Stimulated activated memory B cell treated with anti-CD40 and anti-IgM and Interleukin-4, amounts not matched to agents 10 μg/mL and 1 μg/mL and 100 μg/mL, for 72 hours (primary cell): ENCODE measurements around the gene TRERF1.

Source experiments
- ATAC-seq: fragments of 150-1000 bp; cut with Tn5 transposase; 2 replicates; pipeline ENCODE4 v1.10.0; 2021
- H3K27ac Mint-ChIP-seq: one replicate; pipeline ENCODE4 v1.8.0; 2022; ENCODE audit warnings: mild to moderate bottlenecking, mixed read lengths
- H3K27me3 Mint-ChIP-seq: one replicate; pipeline ENCODE4 v1.8.0; 2022; ENCODE audit warnings: mixed read lengths
- H3K36me3 Mint-ChIP-seq: one replicate; pipeline ENCODE4 v1.8.0; 2022; ENCODE audit warnings: mixed read lengths
- H3K4me1 Mint-ChIP-seq: one replicate; pipeline ENCODE4 v1.8.0; 2022; ENCODE audit warnings: mixed read lengths
- H3K4me3 Mint-ChIP-seq: one replicate; pipeline ENCODE4 v1.8.0; 2022; ENCODE audit warnings: mild to moderate bottlenecking, moderate library complexity, mixed read lengths
- H3K9me3 Mint-ChIP-seq: one replicate; pipeline ENCODE4 v1.8.0; 2022; ENCODE audit warnings: mixed read lengths

Gene TRERF1

DNA sequence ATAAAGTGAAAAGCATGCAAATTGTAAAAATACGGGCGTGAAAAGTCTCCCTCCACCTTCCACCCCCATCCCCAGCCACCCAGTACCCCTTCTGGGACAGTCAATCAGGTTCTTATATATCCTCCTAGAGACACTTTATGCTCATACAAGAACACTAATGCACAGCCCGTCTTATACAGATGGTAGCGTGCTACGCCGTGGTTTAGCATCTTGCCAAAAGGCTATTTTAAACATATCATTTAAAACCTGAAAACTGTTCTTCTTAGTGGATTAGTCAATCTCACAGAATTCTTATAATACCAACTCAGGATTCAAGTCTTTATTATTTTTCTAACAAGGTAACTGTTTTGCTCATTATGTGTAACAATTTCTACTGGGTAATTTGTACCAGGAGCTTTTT, 176.8 kb downstream of the TRERF1 start:
- no peaks in the 10 kb centered on the region for H3K36me3 Mint-ChIP-seq
- peaks cover 17% of the 10 kb centered on the region for H3K4me1 Mint-ChIP-seq
- no peak overlapping the region for H3K4me3 Mint-ChIP-seq
- no peaks in the 10 kb centered on the region for H3K27me3 Mint-ChIP-seq
- no peak for ATAC-seq
- no peak overlapping the region for H3K27ac Mint-ChIP-seq
- no peaks in the 10 kb centered on the region for H3K9me3 Mint-ChIP-seq

DNA sequence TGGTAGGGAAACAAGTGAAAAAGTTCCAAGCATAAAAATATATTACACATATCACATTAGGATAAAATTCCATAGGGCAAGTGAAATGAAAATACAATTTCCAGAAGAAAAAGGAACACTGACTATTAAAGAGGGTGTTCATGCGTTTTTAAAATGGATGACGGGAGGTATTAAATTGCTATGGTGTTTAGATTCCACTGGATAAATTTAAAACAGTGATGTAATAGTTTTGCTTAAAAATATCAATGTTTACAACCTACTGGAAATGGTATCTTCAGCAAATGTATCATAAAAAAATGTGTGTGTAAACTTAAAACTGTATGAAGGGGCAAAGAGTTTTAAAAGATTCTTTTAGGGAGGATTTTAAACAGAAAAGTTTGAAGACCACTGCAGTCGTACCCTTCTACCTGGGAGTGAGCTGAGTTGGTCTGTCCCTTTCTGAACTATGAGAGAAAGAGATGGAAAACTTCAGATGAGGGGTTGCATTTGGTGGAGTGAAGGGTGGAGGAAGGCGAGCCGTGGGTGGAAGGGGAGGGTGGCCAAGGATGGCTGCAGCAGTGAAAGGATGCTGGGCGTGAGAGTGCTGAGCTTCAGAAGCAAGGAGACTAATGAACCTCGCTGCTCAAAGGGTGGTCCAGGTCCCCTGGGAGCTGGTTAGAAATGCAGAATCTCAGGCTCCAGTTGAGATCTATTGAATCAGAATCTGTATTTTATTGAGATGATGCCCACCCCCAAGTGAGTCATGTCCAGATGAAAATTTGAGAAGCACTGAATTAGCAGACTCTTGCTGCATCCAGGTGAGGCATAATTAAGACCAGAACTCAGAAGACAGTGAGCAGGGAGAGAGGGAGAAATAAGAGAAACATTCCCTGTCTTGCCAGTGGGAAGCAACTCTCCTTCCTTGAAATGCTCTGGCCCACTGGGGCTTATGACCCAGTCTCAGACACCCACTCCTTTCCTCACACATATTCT, 179.6 kb downstream of the TRERF1 start:
- no peak overlapping the region for H3K27ac Mint-ChIP-seq
- no peaks in the 10 kb centered on the region for H3K27me3 Mint-ChIP-seq

DNA sequence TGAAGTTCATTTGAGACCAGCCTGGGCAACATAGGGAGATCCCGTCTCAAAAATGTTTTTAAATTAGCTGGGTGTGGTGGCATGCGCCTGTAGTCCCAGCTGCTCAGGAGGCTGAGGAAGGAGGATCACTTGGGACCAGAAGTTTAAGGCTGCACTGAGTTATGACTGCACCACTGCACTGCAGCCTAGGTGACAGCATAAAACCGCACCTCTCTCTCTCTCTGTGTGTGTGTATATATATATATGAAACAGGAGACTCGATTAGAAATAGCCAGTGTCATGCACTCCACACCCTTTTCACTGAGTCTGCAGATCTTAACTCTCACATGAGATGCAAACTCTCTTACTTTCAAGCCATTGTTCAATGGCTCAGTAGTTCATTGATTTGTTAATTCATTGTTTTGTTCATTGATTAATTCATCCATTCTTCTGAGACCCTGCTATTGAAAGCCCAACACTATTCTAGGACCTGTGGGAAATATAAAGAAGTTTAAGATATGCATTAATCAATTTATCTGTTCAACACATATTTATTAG, 181.7 kb downstream of the TRERF1 start:
- H3K4me1 Mint-ChIP-seq: peaks cover 21% of the 10 kb centered on the region
- peaks cover 5% of the 10 kb centered on the region for H3K36me3 Mint-ChIP-seq
- no peaks in the 10 kb centered on the region for H3K9me3 Mint-ChIP-seq
- H3K27me3 Mint-ChIP-seq: no peaks in the 10 kb centered on the region
- peak; percentile 42 for ATAC-seq
- H3K4me3 Mint-ChIP-seq: no peak overlapping the region
- H3K27ac Mint-ChIP-seq: peak overlapping the region; percentile 13

More for the DNA sequence above, 179.6 kb downstream of the TRERF1 start:
- Mint-ChIP-seq H3K9me3 (no peaks in the 10 kb centered on the region), H3K36me3 (peaks cover 5% of the 10 kb centered on the region), H3K4me3 (no peak overlapping the region), H3K4me1 (peaks cover 21% of the 10 kb centered on the region)
- no peak for ATAC-seq

DNA sequence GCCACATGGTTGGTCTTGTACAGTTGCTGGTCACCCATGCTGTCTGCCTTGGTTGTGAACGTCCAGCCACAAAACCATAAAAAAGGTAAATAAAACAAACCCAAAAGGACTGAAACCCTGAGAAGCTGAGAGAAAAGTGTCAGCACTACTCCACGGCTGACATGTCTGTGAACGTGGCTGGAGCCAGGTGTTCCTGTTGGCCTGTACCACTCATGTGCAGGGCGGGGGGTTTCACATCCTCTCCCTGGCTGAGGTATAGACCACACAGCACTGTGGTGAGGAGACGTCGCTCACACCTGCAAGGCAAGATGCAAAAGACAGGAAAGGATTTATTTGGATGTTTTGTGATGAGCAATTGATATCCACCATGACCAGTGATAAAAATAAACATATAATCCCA, 182.2 kb downstream of the TRERF1 start:
- Mint-ChIP-seq H3K27me3 (no peaks in the 10 kb centered on the region), H3K9me3 (no peaks in the 10 kb centered on the region), H3K27ac (peak overlapping the region; percentile 13), H3K4me1 (peaks cover 21% of the 10 kb centered on the region), H3K4me3 (no peak overlapping the region), H3K36me3 (peaks cover 5% of the 10 kb centered on the region)
- peak; percentile 96 for ATAC-seq

DNA sequence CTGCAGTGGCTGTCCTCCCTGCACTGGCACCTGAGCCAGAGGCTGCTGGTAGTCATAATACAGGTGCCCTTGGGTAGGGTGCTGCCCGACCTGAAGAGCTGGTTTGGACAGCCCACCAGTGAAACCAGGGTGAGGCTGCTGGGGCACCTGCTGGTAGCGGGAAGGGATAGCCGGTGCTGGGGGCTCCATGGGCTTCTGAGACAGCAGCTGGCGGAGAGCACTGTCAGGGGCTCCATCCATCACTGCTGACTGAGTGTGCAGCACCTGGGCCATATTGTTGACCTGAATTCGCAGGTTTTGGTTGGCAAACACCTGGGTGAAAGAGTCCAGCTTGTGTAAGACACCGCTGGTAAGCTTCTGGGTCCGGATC, 182.9 kb downstream of the TRERF1 start:
- no peaks in the 10 kb centered on the region for H3K27me3 Mint-ChIP-seq
- H3K9me3 Mint-ChIP-seq: no peaks in the 10 kb centered on the region
- H3K36me3 Mint-ChIP-seq: peaks cover 5% of the 10 kb centered on the region
- H3K4me3 Mint-ChIP-seq: no peak overlapping the region
- peaks cover 21% of the 10 kb centered on the region for H3K4me1 Mint-ChIP-seq
- H3K27ac Mint-ChIP-seq: peak overlapping the region; percentile 35
- no peak for ATAC-seq

DNA sequence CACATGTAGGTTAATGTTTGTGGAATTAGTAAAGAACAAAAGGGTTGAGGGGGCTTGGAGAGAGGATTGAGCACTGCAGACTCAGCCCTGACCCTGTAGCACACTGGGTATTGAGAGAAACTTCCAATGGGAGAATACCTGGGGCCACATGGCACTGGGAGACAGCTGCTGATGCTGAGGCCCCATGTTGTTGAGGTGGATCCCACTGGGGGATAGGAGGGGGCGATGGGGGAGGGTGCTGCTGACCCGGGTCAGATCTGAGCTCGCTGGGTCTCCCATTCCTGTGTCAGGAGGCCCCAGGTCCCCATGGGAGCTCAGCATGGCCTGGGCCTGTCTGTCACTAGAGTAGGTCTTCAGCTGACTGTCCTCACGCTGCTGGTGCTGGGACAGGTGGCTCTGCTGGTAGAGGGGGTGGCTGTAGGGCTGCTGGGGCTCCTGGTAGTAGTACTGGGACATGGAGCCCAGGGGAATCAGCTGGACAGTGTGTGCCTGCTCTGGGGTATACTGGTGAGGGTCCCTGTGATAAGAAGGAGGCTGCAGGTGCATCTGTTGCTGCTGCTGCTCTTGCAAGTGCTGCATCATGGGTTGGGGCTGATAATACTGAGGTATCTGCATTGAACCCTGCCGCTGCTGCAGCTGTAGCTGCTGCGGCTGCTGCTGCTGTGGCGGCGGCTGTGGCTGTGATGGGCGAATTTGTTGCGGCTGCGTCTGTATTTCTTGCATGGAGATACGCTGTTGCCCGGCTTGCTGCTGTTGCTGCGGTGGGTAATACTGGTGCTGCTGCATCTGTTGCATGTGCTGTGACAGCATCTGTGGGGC, 183.5 kb downstream of the TRERF1 start:
- Mint-ChIP-seq H3K9me3 (no peaks in the 10 kb centered on the region), H3K36me3 (peaks cover 5% of the 10 kb centered on the region), H3K4me1 (peaks cover 21% of the 10 kb centered on the region), H3K27me3 (no peaks in the 10 kb centered on the region), H3K27ac (peak overlapping the region; percentile 35), H3K4me3 (no peak overlapping the region)
- no peak for ATAC-seq

DNA sequence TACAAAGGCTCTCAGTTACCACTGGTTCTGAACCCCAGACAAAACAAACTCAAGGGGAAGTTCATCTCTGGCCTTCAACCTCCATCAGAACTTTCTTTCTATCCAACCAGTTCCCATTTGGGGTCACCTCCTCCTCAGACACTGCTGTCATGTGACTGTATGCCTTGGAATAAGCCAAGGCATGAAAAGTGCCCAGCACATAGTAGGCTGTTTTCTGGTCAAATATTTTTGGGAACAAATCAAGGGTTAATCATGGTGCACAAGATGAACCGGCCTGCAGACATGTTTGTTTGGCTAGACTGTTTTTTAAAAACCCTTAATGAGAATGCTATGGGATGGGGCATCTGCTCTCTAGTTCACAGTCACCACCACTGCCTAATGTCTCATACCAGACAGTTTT, 185.2 kb downstream of the TRERF1 start:
- H3K27ac Mint-ChIP-seq: no peak overlapping the region
- peaks cover 29% of the 10 kb centered on the region for H3K4me1 Mint-ChIP-seq
- no peaks in the 10 kb centered on the region for H3K27me3 Mint-ChIP-seq
- no peaks in the 10 kb centered on the region for H3K9me3 Mint-ChIP-seq
- ATAC-seq: no peak
- no peak overlapping the region for H3K4me3 Mint-ChIP-seq
- H3K36me3 Mint-ChIP-seq: peaks cover 16% of the 10 kb centered on the region

DNA sequence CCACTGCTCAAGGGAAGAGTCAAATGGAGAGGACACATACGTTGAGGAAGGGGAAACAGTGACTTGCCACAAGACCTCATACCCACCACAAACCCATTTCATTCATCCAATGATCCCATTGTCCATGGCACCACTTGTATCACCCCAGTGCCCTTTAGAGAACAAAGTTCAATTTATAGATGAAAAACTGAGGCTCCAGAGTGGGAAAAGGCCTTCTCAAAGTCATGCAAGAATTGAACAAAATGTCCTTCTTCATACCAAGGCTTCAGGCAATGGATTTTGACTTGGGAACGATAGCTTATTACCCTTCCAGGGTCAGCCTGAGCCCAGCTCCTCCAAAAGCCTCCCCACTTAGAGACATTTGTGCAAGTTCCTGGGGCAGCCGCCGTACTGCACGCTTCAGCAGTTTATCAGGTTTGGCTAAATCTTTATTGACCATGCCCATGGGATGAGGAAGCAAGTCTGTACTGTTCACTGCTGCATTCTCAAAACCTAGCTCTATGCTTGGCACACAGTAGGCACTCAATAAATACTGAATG, 186.8 kb downstream of the TRERF1 start:
- peaks cover 16% of the 10 kb centered on the region for H3K36me3 Mint-ChIP-seq
- no peak overlapping the region for H3K27ac Mint-ChIP-seq
- H3K4me3 Mint-ChIP-seq: no peak overlapping the region
- H3K27me3 Mint-ChIP-seq: no peaks in the 10 kb centered on the region
- ATAC-seq: no peak
- no peaks in the 10 kb centered on the region for H3K9me3 Mint-ChIP-seq
- peaks cover 24% of the 10 kb centered on the region for H3K4me1 Mint-ChIP-seq

DNA sequence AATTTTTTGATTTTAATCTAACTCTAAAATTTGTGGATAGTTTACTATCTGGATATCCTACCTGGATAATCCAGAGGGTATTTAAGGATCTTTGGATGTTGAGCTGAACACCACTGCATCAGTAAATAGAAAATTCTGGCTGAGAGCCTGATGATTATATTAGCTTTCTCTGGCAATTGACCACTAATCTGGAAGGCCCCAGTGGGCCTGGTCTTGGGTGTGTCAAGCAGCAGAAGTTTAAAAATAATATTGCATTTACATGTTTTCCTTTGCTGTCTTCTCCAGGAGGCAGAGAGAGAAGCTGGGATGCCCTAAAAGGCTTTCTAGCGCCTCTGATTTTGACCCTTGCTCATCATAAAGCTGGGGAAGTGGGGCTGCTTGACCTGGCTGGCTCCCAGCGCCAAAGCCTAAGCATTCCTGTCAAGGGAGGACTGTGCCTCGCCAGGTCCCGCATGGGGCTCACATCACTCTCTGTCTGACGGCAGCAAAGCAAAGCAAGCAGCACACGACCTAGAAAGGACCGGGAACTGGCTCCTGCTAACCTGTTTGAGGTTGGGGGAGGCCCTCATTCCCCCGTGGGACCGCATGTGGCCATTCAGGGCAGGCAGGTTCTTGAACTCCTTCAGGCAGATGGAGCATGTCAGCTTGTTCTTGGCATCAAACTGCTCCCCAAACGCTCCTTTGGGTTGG, 187.4 kb downstream of the TRERF1 start:
- ATAC-seq: no peak
- peaks cover 16% of the 10 kb centered on the region for H3K36me3 Mint-ChIP-seq
- H3K27me3 Mint-ChIP-seq: no peaks in the 10 kb centered on the region
- H3K9me3 Mint-ChIP-seq: no peaks in the 10 kb centered on the region
- no peak overlapping the region for H3K27ac Mint-ChIP-seq
- H3K4me3 Mint-ChIP-seq: no peak overlapping the region
- H3K4me1 Mint-ChIP-seq: peaks cover 18% of the 10 kb centered on the region

DNA sequence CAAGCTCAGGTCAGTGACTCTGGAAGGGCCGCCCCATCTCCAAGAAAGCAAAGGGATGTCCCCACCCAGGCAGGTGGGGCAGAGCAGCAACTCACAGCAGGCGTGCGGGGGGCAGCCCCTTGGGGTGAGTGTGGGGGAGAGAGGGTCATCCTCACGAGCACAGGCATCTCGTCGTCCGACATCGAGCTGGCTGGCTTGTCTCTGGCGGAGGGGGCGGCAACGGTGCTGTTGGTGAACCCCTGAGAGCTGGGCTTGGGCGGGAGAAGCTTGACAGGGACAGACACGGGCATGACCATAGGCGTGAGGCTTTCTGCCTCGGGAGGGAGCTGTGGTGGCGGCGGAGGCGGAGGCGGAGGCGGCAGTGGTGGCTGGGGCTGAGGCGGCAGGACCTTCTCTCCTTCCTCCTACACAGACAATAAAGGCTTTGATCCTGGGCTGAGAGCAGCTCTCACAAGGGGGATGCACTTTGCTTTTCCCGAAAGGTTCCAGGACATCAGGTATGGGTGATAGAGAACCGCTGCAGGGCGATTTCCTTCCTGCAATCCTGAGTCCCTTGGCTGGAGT, 188.5 kb downstream of the TRERF1 start:
- H3K4me1 Mint-ChIP-seq: peaks cover 8% of the 10 kb centered on the region
- peaks cover 16% of the 10 kb centered on the region for H3K36me3 Mint-ChIP-seq
- no peaks in the 10 kb centered on the region for H3K9me3 Mint-ChIP-seq
- H3K27ac Mint-ChIP-seq: peak overlapping the region; percentile 22
- no peaks in the 10 kb centered on the region for H3K27me3 Mint-ChIP-seq
- no peak for ATAC-seq
- H3K4me3 Mint-ChIP-seq: no peak overlapping the region

DNA sequence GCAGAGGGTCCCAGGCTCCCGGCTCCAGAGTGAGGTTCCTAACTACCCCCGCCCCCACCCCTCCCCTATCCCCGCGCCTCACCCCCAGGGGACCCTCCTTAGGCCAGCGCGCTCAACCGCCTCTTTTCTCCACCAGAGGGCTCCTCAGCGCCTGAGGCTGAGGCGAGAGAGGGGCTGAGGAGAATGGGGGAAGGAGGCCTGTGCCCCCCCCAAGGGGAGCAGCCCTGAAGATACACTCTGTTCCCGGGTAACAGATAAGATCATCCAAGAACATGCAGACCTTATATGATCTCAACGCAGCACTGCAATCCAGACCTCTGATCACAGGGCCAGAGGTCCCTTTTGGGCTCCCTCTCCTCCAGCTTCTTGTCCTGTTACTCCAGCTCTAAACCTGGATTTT, 190.8 kb downstream of the TRERF1 start:
- H3K4me1 Mint-ChIP-seq: peaks cover 8% of the 10 kb centered on the region
- H3K9me3 Mint-ChIP-seq: no peaks in the 10 kb centered on the region
- H3K4me3 Mint-ChIP-seq: no peak overlapping the region
- no peak overlapping the region for H3K27ac Mint-ChIP-seq
- H3K27me3 Mint-ChIP-seq: no peaks in the 10 kb centered on the region
- peaks cover 23% of the 10 kb centered on the region for H3K36me3 Mint-ChIP-seq
- ATAC-seq: peak; percentile 44

DNA sequence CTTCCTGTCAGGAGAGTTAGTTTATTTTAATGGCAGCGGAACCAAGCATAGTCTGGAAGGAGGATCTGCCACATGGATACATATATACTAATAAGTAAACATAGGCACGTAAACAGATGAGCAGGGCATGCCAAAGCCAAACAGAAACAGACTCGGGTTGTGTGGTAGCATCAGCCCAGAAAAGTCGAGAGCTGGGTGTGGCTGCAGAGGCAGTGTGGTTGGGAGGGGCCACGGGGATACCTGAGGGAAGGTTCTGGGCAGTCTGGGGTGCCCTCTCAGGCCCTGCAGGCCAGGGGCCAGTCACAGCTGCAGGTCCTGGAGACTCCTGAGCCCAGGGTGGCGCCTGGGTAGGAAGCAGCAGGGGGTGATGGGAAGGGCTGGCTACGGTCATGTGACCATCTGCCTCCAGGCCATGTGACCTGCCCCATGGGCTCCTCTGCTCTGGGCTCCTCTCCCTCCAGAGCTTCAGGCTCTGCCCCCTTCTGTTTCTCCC, 191.3 kb downstream of the TRERF1 start:
- H3K4me3 Mint-ChIP-seq: no peak overlapping the region
- ATAC-seq: peak; percentile 10
- H3K27me3 Mint-ChIP-seq: no peaks in the 10 kb centered on the region
- H3K9me3 Mint-ChIP-seq: no peaks in the 10 kb centered on the region
- H3K4me1 Mint-ChIP-seq: peaks cover 8% of the 10 kb centered on the region
- H3K27ac Mint-ChIP-seq: no peak overlapping the region
- H3K36me3 Mint-ChIP-seq: peaks cover 23% of the 10 kb centered on the region

DNA sequence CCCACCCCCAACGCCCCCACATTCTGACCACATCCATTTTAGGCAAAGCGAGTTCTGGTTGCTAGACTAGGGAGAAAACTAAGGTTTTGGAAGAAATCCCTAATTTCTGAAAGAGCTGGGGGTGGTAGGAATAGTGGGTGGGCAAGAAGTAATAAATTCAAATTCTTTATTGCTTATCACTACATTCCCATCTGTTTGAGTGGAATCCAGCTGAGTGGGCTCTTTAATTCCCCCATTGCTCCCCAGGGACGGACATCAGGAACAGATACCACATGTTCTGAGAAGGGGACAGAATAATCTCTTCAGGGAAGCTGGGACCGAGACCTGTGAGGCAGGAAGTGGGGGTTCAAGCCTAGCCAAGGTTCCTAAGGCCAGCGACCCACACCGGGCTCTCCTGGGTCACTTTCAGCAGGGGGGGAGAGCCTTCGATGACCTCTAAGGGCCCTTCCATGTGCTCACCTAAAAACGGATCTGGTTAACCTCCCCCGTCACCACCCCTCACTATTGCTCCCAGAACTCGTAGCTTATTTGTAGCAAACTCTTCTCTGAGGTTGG, 191.8 kb downstream of the TRERF1 start:
- Mint-ChIP-seq H3K27me3 (no peaks in the 10 kb centered on the region), H3K36me3 (peaks cover 23% of the 10 kb centered on the region), H3K4me1 (peaks cover 8% of the 10 kb centered on the region), H3K4me3 (no peak overlapping the region), H3K9me3 (no peaks in the 10 kb centered on the region), H3K27ac (no peak overlapping the region)
- ATAC-seq: no peak

DNA sequence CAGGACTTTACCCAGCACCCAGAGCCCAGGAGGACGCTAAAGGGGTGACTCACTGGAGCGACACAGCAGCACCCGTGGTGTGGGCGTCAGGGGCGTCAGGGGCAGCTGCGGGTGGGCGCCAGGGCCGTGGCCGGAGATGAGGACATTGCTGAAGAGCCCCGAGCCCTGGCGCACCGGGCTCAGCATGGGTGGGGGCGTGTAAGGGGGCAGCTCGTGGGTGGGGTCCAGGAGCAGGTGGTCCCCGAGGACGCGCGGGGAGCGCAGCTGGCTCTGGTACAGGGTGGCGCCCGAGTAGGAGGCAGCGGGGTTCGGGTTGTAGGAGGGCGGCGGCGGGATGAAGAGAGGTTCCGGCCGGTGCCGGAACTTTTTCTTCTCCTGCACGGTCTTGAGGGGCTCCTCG, 192.4 kb downstream of the TRERF1 start:
- peak; percentile 50 for ATAC-seq
- no peaks in the 10 kb centered on the region for H3K27me3 Mint-ChIP-seq

More for the DNA sequence above, 192.4 kb downstream of the TRERF1 start:
- no peaks in the 10 kb centered on the region for H3K9me3 Mint-ChIP-seq
- peaks cover 28% of the 10 kb centered on the region for H3K36me3 Mint-ChIP-seq
- no peak overlapping the region for H3K27ac Mint-ChIP-seq
- peaks cover 8% of the 10 kb centered on the region for H3K4me1 Mint-ChIP-seq
- H3K4me3 Mint-ChIP-seq: no peak overlapping the region
